Measurements from ENCODE around the gene EWSR1.

DNA sequence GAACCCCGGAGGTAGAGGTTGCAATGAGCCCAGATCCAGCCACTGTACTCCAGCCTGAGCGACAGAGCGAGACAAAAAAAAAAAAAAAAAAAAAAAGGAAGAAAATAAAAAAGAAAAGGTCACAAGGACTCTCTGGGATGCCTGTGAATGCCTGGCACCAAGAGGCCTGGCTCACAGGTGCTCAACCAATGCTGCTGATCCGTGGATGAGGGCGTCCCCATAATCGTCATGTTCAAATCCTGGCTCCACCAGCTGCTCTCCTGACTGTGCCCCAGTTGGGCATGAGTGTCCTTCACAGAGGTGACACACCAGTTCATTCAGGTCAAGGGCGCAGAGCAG lies 37.7 kb downstream of the EWSR1 start:
- TF ChIP-seq, protein P1, sequence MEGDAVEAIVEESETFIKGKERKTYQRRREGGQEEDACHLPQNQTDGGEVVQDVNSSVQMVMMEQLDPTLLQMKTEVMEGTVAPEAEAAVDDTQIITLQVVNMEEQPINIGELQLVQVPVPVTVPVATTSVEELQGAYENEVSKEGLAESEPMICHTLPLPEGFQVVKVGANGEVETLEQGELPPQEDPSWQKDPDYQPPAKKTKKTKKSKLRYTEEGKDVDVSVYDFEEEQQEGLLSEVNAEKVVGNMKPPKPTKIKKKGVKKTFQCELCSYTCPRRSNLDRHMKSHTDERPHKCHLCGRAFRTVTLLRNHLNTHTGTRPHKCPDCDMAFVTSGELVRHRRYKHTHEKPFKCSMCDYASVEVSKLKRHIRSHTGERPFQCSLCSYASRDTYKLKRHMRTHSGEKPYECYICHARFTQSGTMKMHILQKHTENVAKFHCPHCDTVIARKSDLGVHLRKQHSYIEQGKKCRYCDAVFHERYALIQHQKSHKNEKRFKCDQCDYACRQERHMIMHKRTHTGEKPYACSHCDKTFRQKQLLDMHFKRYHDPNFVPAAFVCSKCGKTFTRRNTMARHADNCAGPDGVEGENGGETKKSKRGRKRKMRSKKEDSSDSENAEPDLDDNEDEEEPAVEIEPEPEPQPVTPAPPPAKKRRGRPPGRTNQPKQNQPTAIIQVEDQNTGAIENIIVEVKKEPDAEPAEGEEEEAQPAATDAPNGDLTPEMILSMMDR (IDR thresholded peaks at IDR 0.05; ENCODE audit: borderline replicate concordance, extremely low read depth, low read length, poor library complexity, severe bottlenecking), result no peak
- no peak for TF ChIP-seq EZH2 (IDR thresholded peaks at IDR 0.05; ENCODE audit: borderline replicate concordance, low read depth, low read length, severe bottlenecking)

Measured in DND-41 (cell line).